Endothelial cell of umbilical vein (primary cell): ENCODE results near the gene XRN1. TPM values are rescaled to one million over a fixed set of nuclear protein-coding genes. Genes with fewer than 3 reads are reported as not detected.

Source experiments
- BruUV-seq: library from RNA; stranded (reverse); fragments of 400-500 nt; replicated peaks from 2 replicates; lab custom pipeline; 2021; lab: Mats Ljungman, UMichigan
- CTCF ChIA-PET: fragments of 300-600, 350-600 bp; sonication (Branson Sonifier 250); formaldehyde crosslinking; loops from one replicate; lab custom pipeline; 2021; ENCODE audit warnings: antibody characterized with exemption, inconsistent platforms; lab: Charles Lee
- POLR2A ChIA-PET: fragments of 300-600, 350-600 bp; sonication (Branson Sonifier 250); formaldehyde crosslinking; loops from one replicate; lab custom pipeline; 2021; ENCODE audit warnings: antibody characterized with exemption, inconsistent platforms; lab: Charles Lee
- DNase-seq: peaks from one replicate; pipeline ENCODE4 v3.0.0-alpha.2; 2011; ENCODE audit warnings: low read depth, low spot score
- FAIRE-seq: peaks from 2 replicates; lab custom pipeline; 2011; peaks lifted over from hg19 to GRCh38; lab: Jason Lieb, UNC
- H2AFZ ChIP-seq: 2 replicates; pipeline ENCODE4 v1.6.0; 2012; ENCODE audit warnings: low read depth, low read length, control low read depth, inconsistent platforms
- H3K27ac ChIP-seq: 2 replicates; pipeline ENCODE4 v1.5.1; 2011; ENCODE audit warnings: low read depth, mild to moderate bottlenecking, control low read depth, low read length, moderate library complexity; ENCODE audit not compliant: insufficient read depth
- H3K27me3 ChIP-seq, 2 experiments: 2 replicates each; pipeline versions ENCODE4 v1.6.0 to v1.6.1; 2011; ENCODE audit warnings: low read length in 2 of 2, mixed read lengths in 1 of 2; ENCODE audit not compliant: control insufficient read depth in 2 of 2, insufficient read depth in 2 of 2
- H3K36me3 ChIP-seq, 2 experiments: 2 replicates in 1 of 2; 3 replicates in 1 of 2; pipeline ENCODE4 v1.5.1; 2011; ENCODE audit warnings: low read length in 2 of 2, mild to moderate bottlenecking in 1 of 2, moderate library complexity in 1 of 2; ENCODE audit not compliant: control insufficient read depth in 2 of 2, insufficient read depth in 2 of 2; ENCODE audit errors: extremely low read depth in 1 of 2
- H3K4me1 ChIP-seq: 3 replicates; pipeline ENCODE4 v1.5.1; 2011; ENCODE audit warnings: mild to moderate bottlenecking, low read length; ENCODE audit not compliant: control insufficient read depth, insufficient read depth; ENCODE audit errors: extremely low read depth
- H3K4me2 ChIP-seq: 2 replicates; pipeline ENCODE4 v1.6.1; 2011; ENCODE audit warnings: low read length, control low read depth, mixed read lengths; ENCODE audit not compliant: insufficient read depth
- H3K4me3 ChIP-seq, 3 experiments: fragments of 200-600 bp in 1 of 3; sonication (generic), shearing (Covaris generic) in 1 of 3; replicated peaks in 1 of 3; 2 replicates each; pipeline ENCODE4 v1.5.1; 2011 to 2016; ENCODE audit warnings: control low read depth in 3 of 3, low read length in 3 of 3, mild to moderate bottlenecking in 2 of 3, inconsistent platforms in 1 of 3, low read depth in 1 of 3, moderate library complexity in 1 of 3; ENCODE audit not compliant: insufficient read depth in 1 of 3
- H3K79me2 ChIP-seq: 2 replicates; pipeline ENCODE4 v1.6.0; 2012; ENCODE audit warnings: low read length, inconsistent platforms; ENCODE audit not compliant: control insufficient read depth, insufficient read depth
- H3K9ac ChIP-seq: replicated peaks from 2 replicates; pipeline ENCODE3; 2011; ENCODE audit warnings: low read length, control low read depth; ENCODE audit not compliant: insufficient read depth; ENCODE audit errors: extremely low read depth
- H3K9me1 ChIP-seq: replicated peaks from 3 replicates; pipeline ENCODE4 v1.6.0; 2011; ENCODE audit warnings: mild to moderate bottlenecking, low read length; ENCODE audit not compliant: control insufficient read depth, insufficient read depth; ENCODE audit errors: extremely low read depth
- H3K9me3 ChIP-seq: replicated peaks from 2 replicates; pipeline ENCODE4 v1.5.1; 2012; ENCODE audit warnings: low read length, inconsistent platforms; ENCODE audit not compliant: control insufficient read depth, insufficient read depth
- H4K20me1 ChIP-seq: replicated peaks from 2 replicates; pipeline ENCODE3; 2011; ENCODE audit warnings: mild to moderate bottlenecking, low read length; ENCODE audit not compliant: control insufficient read depth, insufficient read depth; ENCODE audit errors: extremely low read depth
- FOS ChIP-seq: IDR thresholded peaks from 2 replicates; pipeline ENCODE4 v1.6.1; 2011; ENCODE audit warnings: mild to moderate bottlenecking, low read length, moderate library complexity, borderline replicate concordance; ENCODE audit not compliant: insufficient read depth
- GATA2 ChIP-seq: IDR thresholded peaks from 2 replicates; pipeline ENCODE4 v1.7.0; 2011; ENCODE audit warnings: low read depth, mild to moderate bottlenecking, moderate library complexity, mixed read lengths, low read length; ENCODE audit not compliant: insufficient read length, insufficient read depth
- JUN ChIP-seq: IDR thresholded peaks from 2 replicates; pipeline ENCODE4 v1.6.1; 2011; ENCODE audit warnings: borderline replicate concordance, low read depth; ENCODE audit not compliant: insufficient read length, insufficient read depth
- MYC ChIP-seq: IDR thresholded peaks from one replicate; pipeline ENCODE4 v1.6.1; 2011; ENCODE audit warnings: mild to moderate bottlenecking, low read depth, low read length
- POLR2AphosphoS5 ChIP-seq: IDR thresholded peaks from 2 replicates; pipeline ENCODE4 v1.6.1; 2012; ENCODE audit warnings: low read depth, mild to moderate bottlenecking, control low read depth, low read length, moderate library complexity; ENCODE audit not compliant: insufficient read depth
- dilution Hi-C: fragments of 300-500 bp; cut with MboI; formaldehyde crosslinking; loops from one replicate; pipeline ENCODE4 v1.15.0; 2019; ENCODE audit warnings: low sequenced_read_pairs; ENCODE audit not compliant: extremely low pct_ligation_motif_present
- intact Hi-C: fragments of 100-400 bp; cut with micrococcal nuclease; formaldehyde crosslinking; loops from one replicate; pipeline ENCODE4 v1.10.0; 2022
- polyA plus RNA-seq, 4 experiments: library from polyadenylated mRNA; depleted of rRNA in 3 of 4; stranded (reverse) in 3 of 4; unstranded in 1 of 4; fragments of >200 nt; gene quantifications; 2 replicates each; pipeline versions ENCODE4 v1.2.1 to v1.2.3, GENCODE V29; 2011 to 2012; ENCODE audit warnings: missing spikeins in 1 of 4
- total RNA-seq: library from RNA; stranded (reverse); gene quantifications from 2 replicates; pipeline ENCODE4 v1.2.3, GENCODE V29; 2021
- TF ChIP-seq, protein P1 (sequence below), 2 donors: IDR thresholded peaks; 1 replicate in 1 of 2; 2 replicates in 1 of 2; pipeline ENCODE4 v1.5.1; 2011; ENCODE audit warnings: low read length in 2 of 2, mild to moderate bottlenecking in 2 of 2, moderate library complexity in 2 of 2, control low read depth in 1 of 2, inconsistent platforms in 1 of 2, low read depth in 1 of 2; ENCODE audit not compliant: insufficient read depth in 1 of 2; ENCODE audit errors: extremely low read depth in 1 of 2
- TF ChIP-seq, protein P2 (sequence below): IDR thresholded peaks from 2 replicates; pipeline ENCODE4 v1.6.1; 2011; ENCODE audit not compliant: insufficient read depth, insufficient read length

The XRN1 gene
- total and polyA plus RNA-seq, 2 donors (not counting 3 experiments of a cell fraction or from before 2014, with no cell fraction given) = 4.4 to 40.0 TPM

DNA sequence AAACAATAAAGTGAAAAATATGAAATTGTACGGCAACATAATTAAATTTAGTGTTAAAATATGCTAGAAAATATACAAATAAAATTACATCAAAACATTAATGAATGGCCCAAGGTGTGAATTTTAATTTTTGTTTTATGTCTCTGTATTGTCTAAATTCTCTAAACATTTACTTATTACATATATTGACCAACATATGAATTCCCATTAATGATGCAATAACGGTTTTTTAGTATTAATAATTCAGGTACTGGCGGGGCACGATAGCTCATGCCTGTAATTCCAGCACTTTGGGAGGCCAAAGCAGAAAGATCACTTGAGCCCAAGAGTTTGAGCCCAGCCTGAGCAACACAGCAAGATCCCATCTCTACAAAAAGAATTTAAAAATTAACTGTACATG lies 20.6 kb upstream of the XRN1 start:
- Histone ChIP-seq H3K9me3 (no peaks in the 10 kb centered on the region), H3K4me3 (no peak overlapping the region), H3K9ac (no peak overlapping the region), H3K36me3 (no peaks in the 10 kb centered on the region), H3K27me3 (no peaks in the 10 kb centered on the region), H3K4me1 (no peaks in the 10 kb centered on the region), H3K79me2 (no peaks in the 10 kb centered on the region), H2AFZ (no peak overlapping the region), H4K20me1 (no peaks in the 10 kb centered on the region), H3K27ac (no peak overlapping the region), H3K9me1 (no peaks in the 10 kb centered on the region), H3K4me2 (no peak overlapping the region)
- DNase-seq (no peak), FAIRE-seq (no peak)
- CTCF ChIA-PET = interaction anchor here (1.3 kb wide), 1 partner anchor 18 kb away, joined by 3 read pairs; no protein-coding TSS in a partner anchor
- no TSS peak for BruUV-seq
- TF ChIP-seq FOS (no peak), POLR2AphosphoS5 (no peak), MYC (no peak), GATA2 (no peak), JUN (no peak)
- TF ChIP-seq, protein P1, sequence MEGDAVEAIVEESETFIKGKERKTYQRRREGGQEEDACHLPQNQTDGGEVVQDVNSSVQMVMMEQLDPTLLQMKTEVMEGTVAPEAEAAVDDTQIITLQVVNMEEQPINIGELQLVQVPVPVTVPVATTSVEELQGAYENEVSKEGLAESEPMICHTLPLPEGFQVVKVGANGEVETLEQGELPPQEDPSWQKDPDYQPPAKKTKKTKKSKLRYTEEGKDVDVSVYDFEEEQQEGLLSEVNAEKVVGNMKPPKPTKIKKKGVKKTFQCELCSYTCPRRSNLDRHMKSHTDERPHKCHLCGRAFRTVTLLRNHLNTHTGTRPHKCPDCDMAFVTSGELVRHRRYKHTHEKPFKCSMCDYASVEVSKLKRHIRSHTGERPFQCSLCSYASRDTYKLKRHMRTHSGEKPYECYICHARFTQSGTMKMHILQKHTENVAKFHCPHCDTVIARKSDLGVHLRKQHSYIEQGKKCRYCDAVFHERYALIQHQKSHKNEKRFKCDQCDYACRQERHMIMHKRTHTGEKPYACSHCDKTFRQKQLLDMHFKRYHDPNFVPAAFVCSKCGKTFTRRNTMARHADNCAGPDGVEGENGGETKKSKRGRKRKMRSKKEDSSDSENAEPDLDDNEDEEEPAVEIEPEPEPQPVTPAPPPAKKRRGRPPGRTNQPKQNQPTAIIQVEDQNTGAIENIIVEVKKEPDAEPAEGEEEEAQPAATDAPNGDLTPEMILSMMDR (IDR thresholded peaks at IDR 0.05; ENCODE audit: extremely low read depth in 1 of 2, insufficient read depth in 1 of 2, low read depth in 1 of 2, low read length in 2 of 2) = no peak
- TF ChIP-seq, protein P2, sequence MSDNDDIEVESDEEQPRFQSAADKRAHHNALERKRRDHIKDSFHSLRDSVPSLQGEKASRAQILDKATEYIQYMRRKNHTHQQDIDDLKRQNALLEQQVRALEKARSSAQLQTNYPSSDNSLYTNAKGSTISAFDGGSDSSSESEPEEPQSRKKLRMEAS = no peak
- dilution Hi-C loops (no loop called here), intact Hi-C loops (no loop called here)
- POLR2A ChIA-PET = no interaction called here
